COLO668 (cell line): ENCODE measurements around the gene CCDC88C.
"Not testable (repeated sequence)": the region's sequence is repeated elsewhere in the genome, so short reads cannot be mapped to it uniquely, and the experiment has no call there.

ENCODE experiments used
- DNase-seq: peaks from one replicate; lab custom pipeline; 2025; ENCODE audit not compliant: unreplicated experiment; lab: John Stamatoyannopoulos, UW

The CCDC88C gene, protein sequence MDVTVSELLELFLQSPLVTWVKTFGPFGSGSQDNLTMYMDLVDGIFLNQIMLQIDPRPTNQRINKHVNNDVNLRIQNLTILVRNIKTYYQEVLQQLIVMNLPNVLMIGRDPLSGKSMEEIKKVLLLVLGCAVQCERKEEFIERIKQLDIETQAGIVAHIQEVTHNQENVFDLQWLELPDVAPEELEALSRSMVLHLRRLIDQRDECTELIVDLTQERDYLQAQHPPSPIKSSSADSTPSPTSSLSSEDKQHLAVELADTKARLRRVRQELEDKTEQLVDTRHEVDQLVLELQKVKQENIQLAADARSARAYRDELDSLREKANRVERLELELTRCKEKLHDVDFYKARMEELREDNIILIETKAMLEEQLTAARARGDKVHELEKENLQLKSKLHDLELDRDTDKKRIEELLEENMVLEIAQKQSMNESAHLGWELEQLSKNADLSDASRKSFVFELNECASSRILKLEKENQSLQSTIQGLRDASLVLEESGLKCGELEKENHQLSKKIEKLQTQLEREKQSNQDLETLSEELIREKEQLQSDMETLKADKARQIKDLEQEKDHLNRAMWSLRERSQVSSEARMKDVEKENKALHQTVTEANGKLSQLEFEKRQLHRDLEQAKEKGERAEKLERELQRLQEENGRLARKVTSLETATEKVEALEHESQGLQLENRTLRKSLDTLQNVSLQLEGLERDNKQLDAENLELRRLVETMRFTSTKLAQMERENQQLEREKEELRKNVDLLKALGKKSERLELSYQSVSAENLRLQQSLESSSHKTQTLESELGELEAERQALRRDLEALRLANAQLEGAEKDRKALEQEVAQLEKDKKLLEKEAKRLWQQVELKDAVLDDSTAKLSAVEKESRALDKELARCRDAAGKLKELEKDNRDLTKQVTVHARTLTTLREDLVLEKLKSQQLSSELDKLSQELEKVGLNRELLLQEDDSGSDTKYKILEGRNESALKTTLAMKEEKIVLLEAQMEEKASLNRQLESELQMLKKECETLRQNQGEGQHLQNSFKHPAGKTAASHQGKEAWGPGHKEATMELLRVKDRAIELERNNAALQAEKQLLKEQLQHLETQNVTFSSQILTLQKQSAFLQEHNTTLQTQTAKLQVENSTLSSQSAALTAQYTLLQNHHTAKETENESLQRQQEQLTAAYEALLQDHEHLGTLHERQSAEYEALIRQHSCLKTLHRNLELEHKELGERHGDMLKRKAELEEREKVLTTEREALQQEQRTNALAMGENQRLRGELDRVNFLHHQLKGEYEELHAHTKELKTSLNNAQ (N-terminal part only)

DNA sequence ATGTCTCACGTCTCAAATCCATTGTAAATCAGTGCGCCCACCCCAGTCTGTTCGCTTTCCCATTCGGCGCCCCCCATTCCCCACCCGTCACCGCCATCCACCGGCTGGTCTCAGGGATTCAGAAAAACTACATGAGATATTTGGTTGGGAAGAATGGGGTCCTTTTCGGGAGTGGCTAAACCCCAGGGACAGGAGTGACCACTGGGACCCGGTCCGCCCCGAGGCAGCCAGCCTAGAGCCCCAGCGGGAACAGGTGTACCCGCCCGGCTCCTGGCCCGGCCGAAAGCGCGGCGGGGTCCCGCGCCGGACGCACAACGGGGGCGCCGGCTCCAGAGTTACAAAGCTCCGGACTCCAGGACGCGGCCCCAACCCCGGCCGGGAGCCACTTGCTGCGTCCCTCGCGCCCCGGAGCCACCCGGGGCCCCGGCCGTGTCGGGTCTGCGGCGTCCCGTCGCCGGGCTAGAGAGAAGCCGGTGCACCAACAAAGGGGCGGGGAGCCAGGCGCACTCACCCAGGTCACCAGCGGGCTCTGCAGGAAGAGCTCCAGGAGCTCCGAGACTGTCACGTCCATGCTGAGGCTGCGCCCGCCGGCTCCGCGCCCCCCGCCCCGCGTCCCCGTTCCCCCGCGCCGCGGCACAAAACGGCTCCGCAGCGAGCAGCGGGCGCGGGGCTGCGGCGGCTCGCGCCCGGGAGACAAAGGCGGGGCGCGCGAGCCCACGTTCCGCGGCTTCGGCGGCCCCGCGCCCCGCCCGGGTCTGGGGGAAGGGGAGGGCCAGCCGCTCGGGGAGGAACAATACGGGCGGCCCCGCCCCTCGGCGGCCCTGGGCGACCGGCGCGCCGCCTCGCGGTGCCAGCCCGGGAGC lies at the start of gene CCDC88C:
TSS of gene CCDC88C (minus strand) at position 701 of the 863 bp plus-strand sequence. CDS start at position 571, 130 bp downstream.
- DNase-seq = peak; percentile 94

DNA sequence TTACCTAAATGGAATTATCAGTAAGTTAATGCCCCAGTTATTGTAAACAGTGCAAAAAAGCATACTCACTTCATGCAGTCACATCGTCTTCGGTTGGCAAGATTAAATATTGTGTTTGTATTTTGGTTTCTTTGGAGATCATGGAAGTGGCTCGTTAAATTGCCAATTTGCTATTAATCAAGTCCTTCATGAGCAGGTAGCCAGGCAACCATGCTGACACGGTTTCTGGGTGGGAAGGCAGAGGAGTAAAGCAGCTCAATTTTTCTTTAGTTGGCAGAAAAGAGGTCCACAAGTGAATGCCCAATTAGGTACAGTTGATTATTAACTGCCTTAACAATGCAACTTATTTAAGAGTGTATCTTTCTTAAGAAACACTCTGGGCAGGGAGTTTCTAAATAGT lies 48.6 kb upstream of the CCDC88C start:
- DNase-seq = no peak

DNA sequence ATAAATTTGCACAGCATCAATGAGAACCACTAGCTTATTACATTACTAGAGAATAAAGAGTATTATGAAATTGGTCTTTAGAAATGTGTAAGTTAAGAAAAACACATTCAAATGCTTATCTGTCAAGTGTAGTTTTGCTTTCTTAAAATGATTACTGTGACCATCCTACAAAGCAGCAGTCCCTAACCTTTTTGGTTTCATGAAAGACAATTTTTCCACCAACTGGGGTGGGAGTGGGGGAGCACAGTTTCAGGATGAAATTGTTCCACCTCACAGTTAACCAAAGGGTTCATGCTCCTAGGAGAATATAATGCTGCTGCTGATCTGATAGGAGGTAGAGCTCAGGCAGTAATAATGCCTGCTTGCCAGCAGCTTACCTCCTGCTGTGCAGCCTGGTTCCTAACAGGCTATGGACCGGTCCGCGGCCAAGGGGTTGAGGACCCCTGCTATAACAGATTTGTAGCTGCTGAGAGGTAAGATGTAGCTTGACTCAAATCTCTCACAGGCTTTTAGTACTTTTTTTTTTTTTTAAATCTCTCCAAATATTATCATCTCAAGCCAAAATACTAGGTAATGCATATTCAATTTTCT lies 47.1 kb upstream of the CCDC88C start:
- no peak for DNase-seq

DNA sequence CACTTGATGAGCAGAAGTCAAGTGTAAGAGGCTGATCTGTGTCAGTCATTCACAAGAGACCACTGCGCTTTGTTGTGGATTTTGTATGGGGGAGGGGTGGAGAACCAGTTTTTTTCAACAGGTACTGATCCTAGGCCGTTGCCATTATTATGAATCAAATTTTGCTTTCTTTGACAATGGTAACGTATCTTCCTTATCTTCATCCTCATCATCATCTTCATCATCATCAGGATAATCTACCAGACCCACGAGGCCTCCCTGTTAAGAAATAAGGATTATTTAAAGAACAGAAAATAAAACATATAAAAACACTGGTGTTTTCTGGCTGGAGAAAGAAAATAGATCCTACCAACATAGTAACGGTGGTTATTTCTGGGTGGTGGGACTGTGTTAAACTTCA lies 41.0 kb upstream of the CCDC88C start:
- no peak for DNase-seq

DNA sequence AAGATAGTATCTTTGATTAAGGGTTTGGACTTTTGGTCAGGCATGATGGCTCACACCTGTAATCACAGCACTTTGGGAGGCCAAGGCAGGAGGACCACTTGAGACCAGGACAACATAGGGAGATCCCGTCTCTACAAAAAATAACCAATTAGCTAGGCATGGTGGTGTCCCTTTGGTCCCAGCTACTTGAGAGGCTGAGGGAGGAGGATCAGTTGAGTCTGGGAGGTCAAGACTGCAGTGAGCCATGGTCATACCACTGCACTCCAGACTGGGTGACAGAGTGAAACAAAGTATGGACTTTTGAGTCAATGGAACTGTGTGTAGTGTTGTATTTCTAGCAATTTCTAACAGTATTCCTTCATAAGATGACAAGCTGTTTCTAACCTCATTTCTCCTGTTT lies 38.7 kb upstream of the CCDC88C start:
- no peak for DNase-seq

DNA sequence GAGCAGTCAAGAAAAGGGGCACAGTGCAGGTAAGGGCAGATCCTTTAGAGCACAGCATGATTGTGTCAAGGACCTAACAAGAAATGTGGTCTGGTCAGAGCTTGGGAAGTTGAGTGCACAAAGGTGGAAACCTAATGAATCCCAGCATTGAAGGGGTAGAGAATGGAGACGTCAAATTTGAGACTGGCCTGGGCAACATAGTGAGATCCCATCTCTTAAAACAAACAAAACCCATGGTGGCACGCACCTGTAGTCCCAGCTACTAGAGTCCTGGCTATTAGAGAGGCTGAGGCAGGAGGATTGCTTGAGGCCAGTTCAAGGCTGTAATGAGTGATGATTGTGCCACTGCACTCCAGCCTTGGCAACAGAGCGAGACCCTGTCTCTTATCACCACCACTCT lies 37.0 kb upstream of the CCDC88C start:
- no peak for DNase-seq

DNA sequence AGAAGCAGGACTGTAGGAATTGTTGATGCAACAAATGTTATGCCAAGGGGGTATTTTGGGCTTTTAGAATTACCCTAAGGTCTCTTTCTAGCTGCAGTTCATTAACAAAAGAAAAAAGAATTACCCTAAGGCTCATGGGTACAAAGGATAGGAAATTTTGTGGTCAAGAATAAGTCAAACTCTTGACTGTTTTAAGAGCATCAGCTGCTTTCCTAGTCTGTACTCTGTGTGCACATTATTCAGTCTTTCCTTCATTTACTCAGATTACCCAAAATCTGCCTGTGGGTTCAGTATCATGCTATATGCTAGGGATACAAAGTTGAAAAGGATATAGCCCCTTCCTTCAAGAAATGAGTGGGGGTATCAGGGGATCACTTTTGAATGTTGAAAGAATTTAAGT lies 36.5 kb upstream of the CCDC88C start:
- no peak for DNase-seq

DNA sequence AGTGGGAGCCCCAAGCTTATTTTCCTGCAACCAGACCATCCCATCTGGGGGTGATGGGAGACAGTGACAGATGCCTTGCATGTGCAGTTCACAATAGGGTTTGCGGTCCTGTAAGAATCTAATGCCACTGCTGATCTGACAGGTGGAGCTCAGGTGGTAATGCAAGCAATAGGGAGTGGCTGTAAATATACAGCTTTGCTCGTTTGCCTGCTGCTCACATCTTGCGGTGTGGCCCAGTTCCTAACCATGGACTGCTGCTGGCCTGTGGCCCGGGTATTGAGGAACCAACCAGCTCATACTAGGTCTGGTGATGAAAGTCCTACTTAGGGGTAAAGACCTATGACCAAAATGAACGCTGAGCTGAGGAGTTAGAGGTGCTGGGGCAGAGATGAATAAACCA lies 36.1 kb upstream of the CCDC88C start:
- no peak for DNase-seq

DNA sequence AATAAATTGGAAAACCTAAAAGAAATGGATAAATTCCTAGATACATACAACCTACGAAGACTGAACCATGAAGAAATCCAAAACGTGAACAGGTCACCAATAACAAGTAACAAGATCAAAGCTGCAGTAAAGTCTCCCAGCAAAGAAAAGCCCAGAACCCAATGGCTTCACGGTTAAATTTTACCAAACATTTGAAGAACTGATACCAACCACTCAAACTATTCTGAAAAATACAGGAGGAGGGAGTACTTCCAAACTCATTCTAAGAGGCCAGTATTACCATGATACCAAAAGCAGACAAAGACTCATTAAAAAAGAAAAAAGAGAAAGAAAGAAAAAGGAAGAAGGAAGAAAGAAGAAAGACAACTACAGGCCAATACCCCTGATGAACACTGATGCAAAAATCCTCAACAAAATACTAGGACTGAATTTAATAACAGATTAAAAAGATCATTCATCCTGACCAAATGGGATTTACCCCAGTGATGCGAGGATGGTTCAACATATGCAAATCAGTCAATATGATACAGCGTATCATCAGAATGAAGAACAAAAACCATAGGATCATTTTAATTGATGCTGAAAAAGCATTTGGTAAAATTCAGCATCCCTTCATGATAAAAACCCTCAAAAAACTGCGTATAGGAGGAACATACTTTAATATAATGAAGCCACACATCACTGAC lies 26.9 kb upstream of the CCDC88C start:
- DNase-seq = no peak

DNA sequence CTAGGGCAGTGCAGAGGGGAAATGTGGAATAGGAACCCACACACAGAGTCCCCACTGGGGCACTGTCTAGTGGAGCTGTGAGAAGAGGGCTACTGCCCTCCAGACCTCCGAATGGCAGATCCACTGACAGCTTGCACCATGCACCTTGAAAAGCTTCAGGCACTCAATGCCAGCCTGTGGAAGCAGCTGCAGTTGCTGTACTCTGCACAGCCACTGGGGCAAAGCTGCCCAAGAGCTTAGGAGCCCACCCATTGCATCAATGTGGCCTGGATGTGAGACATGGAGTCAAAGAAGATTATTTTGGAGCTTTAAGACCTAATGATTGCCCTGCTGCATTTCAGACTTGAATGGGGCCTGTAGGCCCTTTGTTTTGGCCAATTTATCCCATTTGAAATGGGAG lies 21.7 kb upstream of the CCDC88C start:
- no peak for DNase-seq

DNA sequence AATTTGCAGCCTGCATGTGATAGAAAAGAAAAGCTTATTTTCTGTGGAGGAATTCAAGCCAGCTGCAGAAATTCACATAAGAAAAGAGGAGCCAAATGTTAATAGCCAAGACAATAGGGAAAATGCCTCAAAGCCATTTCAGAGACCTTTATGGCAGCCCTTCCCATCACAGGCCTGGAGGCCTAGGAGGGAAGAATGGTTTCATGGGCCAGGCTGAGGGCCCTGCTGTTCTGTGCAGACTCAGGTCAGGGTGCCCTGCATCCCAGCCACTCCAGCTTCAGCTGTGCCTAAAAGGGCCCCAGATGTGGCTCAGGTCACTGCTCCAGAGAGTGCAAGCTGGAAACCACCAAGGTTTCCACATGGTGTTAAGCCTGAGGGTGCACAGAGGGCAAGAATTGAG lies 21.2 kb upstream of the CCDC88C start:
- DNase-seq = no peak

DNA sequence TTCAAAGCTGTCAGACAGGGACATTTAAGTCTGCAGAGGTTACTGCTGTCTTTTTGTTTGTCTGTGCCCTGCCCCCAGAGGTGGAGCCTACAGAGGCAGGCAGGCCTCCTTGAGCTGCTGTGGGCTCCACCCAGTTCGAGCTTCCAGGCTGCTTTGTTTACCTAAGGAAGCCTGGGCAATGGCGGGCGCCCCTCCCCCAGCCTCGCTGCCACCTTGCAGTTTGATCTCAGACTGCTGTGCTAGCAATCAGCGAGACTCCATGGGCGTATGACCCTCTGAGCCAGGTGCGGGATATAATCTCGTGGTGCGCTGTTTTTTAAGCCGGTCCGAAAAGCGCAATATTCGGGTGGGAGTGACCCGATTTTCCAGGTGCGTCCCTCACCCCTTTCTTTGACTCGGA lies 18.6 kb upstream of the CCDC88C start:
- DNase-seq = not testable (repeated sequence)

DNA sequence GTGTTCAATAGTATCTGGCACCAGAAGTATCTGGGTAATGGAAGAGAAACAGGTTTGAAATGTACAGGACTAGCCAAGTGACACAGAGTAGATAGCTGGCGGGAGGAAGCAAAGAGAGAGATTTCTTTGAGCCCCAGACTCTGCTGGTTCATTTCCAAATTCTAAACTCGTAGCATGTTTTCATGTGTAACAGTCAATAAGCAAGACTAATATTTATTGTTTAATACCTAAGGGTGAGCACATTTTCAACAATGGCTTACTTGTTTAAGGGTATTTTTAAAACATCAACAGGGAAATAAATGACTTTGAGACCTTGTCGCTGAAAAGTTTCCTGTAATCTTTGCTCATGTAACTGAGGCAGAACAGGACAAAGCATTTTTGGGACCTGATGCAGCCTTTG lies 11.8 kb upstream of the CCDC88C start:
- DNase-seq = no peak

DNA sequence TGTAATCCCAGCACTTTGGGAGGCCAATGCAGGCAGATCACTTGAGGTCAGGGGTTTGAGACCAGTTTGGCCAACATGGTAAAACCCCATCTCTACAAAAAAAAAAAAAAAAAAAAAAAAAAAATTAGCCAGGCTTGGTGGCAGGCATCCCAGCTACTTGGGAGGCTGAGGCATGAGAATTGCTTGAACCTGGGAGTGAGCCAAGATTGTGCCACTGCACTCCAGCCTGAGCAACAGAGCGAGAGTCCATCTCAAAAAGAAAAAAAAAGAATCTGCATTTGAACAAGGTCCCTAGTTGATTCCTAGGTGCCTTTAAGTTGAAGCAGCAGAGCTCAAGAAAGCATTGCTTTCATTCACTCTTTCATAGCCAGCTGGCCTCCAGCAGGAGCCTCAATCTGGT lies 11.3 kb upstream of the CCDC88C start:
- DNase-seq = not testable (repeated sequence)

DNA sequence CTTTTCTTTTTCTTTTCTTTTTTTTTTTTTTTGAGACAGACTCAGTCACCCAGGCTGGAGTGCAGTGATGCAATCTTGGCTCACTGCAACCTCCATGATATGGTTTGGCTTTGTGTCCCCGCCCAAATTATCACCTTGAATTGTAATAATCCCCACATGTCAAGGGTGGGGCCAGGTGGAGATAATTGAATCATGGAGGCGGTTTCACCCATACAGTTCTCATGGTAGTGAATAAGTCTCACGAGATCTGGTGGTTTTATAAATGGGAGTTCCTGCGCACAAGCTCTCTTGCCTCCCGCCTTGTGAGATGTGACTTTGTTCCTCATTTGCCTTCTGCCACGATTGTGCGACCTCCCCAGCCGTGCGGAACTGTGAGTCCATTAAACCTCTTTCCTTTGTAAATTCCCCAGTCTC lies 7.9 kb upstream of the CCDC88C start:
- DNase-seq = not testable (repeated sequence)

DNA sequence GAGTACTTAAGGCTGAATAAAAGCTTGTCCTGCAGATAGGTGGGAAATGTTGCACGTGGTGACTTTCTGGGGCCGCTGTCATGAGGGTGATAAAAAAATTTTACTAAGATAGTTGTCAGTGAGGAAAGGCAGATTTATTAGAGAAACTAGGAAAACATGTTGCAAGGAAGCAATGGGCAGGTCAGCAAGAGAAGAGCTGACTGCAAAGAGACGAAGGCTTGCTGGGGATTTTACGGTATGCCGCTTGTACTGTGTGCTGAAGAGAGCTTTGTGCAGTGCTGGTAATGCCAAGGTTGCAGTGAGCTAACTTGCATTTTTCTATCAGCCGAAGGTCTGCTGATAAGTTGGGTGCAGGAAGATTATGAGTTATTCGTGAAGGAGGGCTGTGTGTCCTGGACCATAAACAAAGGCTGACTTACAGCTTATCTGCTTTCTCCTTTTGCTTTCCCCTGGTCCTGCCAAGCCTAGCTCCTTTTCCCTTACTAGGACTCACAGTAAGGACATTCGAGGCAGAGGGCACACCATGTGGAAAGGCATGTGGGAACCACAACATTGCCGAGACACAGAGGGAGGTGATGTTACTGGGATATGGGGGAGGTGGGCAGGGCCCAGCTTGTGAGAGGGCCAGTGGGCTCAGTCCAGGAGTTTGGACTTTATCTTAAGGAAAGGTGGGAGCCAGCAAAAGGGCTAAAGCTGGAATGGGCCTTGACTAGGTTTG lies 7.4 kb upstream of the CCDC88C start:
- DNase-seq = no peak

DNA sequence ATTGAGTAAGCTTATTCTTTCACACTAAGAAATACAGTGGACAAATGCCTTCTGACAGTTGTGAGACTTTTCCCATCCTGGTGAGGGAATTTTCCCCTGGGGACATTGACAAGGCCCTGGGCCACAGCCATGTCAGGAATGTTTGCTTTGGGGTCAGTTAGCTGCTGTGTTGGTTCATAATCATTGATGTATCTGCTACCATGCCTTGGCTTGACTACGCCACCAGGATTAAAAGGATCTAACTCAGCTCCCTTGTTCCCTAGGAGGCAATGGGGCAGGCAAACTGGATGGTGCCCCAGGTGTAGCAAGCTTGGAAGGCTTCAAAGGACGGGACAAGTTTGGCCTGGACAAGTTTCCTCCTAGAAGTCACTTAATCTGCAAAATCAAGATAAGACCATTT lies 3.1 kb upstream of the CCDC88C start:
- no peak for DNase-seq

DNA sequence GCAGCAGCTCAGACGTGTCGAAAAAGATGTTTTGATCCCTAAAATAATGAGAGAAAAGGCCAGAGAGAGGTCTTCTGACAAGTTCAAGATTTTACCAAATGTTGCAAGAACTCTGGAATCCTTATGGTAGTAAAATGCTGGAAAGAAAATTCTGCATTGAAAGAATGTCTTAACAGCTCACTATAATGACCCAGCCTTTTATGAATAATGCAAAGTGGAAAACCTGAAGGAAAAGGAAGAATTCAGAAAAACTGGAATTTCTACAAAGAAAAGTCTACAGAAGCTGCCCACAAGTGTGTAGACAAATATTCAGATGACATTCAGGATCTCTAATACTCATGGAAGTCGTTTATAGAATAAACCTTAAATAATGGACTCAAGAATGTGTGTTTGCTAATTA lies 1.8 kb upstream of the CCDC88C start:
- no peak for DNase-seq

DNA sequence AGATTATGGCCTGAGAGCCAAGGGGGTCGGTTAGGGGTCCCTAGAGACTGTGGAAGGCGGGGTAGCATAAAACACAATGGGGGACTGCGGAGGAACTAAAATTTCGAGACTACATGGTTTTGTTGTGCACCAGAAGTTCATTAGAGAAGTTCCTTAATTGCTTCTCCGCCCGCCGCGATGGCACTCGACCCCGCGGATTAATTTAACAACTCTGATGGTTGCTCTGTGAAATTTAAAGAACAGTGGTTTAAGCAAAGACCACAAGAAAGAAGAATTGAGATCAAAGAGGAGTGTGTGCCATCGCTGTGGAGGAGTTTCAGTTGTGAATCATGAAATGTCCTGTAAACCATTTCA lies 1.4 kb upstream of the CCDC88C start:
- no peak for DNase-seq
